Measurements from ENCODE around the gene DOK5. TPM values are rescaled to one million over a fixed set of nuclear protein-coding genes. Genes with fewer than 3 reads are reported as not detected.

DOK5 gene
- total RNA-seq, 3 donors from 2014 or later (not counting 1 experiment from before 2014, with no cell fraction given), result not detected

DNA sequence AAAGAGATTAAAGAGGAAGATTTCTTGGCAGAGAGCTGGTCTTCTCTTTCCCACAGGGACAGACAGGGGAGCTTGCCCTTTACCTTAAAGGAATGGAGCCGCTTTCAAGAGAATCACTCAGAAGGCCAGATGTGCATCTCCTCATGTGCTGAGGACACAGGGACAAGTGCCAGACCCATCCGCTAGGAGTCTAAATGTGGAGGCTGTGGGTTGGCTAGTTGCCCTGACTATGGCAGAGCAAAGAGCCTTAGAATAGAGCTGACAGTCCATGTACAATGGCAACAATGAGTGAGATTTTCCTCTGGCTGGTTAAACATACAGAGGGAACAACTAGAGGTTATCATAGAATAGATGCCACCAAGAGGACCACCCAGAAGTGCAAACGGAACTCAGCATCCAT lies 7.3 kb upstream of the DOK5 start:
- no peaks in the 10 kb centered on the region for H3K4me1 ChIP-seq (ENCODE audit: control insufficient read depth, insufficient read depth, low read length)
- Mint-ChIP-seq H3K27me3 (ENCODE audit: low read depth in 2 of 2) (peaks cover 4 to 8% of the 10 kb centered on the region in 2 donors), H3K4me1 (no peaks in the 10 kb centered on the region), H3K9me3 (no peaks in the 10 kb centered on the region), H3K36me3 (no peaks in the 10 kb centered on the region), H3K27ac (no peak overlapping the region), H3K4me3 (no peak overlapping the region)
- 89% methylated on average over 3 of the region's 3 CpGs for WGBS (ENCODE audit: insufficient coverage)
- intact Hi-C loops (cut with micrococcal nuclease), result no loop called here
- ATAC-seq, result no peak
- no peak overlapping the region for H3K4me3 ChIP-seq (ENCODE audit: low read length)
- no peaks in the 10 kb centered on the region for H3K9me3 ChIP-seq (ENCODE audit: control insufficient read depth, insufficient read depth, low read length)
- DNase-seq, result no peak
- no peaks in the 10 kb centered on the region for H3K27me3 ChIP-seq (ENCODE audit: control insufficient read depth, insufficient read depth, low read length)
- no peaks in the 10 kb centered on the region for H3K36me3 ChIP-seq (ENCODE audit: control insufficient read depth, insufficient read depth, low read length)
- TF ChIP-seq, protein P1, sequence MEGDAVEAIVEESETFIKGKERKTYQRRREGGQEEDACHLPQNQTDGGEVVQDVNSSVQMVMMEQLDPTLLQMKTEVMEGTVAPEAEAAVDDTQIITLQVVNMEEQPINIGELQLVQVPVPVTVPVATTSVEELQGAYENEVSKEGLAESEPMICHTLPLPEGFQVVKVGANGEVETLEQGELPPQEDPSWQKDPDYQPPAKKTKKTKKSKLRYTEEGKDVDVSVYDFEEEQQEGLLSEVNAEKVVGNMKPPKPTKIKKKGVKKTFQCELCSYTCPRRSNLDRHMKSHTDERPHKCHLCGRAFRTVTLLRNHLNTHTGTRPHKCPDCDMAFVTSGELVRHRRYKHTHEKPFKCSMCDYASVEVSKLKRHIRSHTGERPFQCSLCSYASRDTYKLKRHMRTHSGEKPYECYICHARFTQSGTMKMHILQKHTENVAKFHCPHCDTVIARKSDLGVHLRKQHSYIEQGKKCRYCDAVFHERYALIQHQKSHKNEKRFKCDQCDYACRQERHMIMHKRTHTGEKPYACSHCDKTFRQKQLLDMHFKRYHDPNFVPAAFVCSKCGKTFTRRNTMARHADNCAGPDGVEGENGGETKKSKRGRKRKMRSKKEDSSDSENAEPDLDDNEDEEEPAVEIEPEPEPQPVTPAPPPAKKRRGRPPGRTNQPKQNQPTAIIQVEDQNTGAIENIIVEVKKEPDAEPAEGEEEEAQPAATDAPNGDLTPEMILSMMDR (IDR thresholded peaks at IDR 0.05), result no peak
- H3K27ac ChIP-seq (ENCODE audit: low read length), result no peak overlapping the region

DNA sequence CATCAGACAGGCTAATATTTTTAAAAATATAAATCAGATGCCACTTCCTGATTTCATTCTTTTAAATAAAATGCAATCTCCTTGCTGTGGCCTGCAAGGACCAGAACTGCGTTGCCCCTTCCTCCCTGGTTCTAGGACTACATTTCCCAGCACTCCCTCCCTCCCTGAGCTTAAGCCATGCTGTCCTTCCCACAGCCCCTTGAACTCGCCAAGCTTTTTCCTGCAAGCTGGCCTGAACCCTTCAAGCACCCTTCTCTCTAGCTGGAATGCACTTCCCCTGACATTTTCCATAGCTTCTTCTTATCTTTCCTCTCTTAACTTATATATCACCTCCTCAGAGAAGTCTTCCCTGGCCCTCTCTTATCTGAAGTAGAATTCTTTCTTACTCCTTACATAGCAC lies 6.1 kb upstream of the DOK5 start:
- Histone ChIP-seq H3K4me1 (ENCODE audit: control insufficient read depth, insufficient read depth, low read length) (no peaks in the 10 kb centered on the region), H3K36me3 (ENCODE audit: control insufficient read depth, insufficient read depth, low read length) (no peaks in the 10 kb centered on the region), H3K27me3 (ENCODE audit: control insufficient read depth, insufficient read depth, low read length) (no peaks in the 10 kb centered on the region), H3K27ac (ENCODE audit: low read length) (no peak overlapping the region), H3K9me3 (ENCODE audit: control insufficient read depth, insufficient read depth, low read length) (no peaks in the 10 kb centered on the region), H3K4me3 (ENCODE audit: low read length) (no peak overlapping the region)
- Mint-ChIP-seq H3K4me1 (no peaks in the 10 kb centered on the region), H3K27me3 (ENCODE audit: low read depth in 2 of 2) (peaks cover 14 to 18% of the 10 kb centered on the region in 2 donors), H3K27ac (no peak overlapping the region), H3K4me3 (no peak overlapping the region), H3K9me3 (no peaks in the 10 kb centered on the region), H3K36me3 (no peaks in the 10 kb centered on the region)
- DNase-seq, result no peak
- no peak for ATAC-seq
- 64% methylated on average over 2 of the region's 2 CpGs for WGBS (ENCODE audit: insufficient coverage)
- intact Hi-C loops (cut with micrococcal nuclease), result no loop called here
- TF ChIP-seq, protein P1 (IDR thresholded peaks at IDR 0.05), result no peak

GRCh38 chr20:54469952-54470351 lies 5.4 kb upstream of the DOK5 start:
- Histone ChIP-seq H3K4me1 (ENCODE audit: control insufficient read depth, insufficient read depth, low read length) (no peaks in the 10 kb centered on the region), H3K9me3 (ENCODE audit: control insufficient read depth, insufficient read depth, low read length) (no peaks in the 10 kb centered on the region), H3K4me3 (ENCODE audit: low read length) (no peak overlapping the region), H3K36me3 (ENCODE audit: control insufficient read depth, insufficient read depth, low read length) (no peaks in the 10 kb centered on the region), H3K27me3 (ENCODE audit: control insufficient read depth, insufficient read depth, low read length) (peaks cover 2% of the 10 kb centered on the region), H3K27ac (ENCODE audit: low read length) (no peak overlapping the region)
- no peaks in the 10 kb centered on the region for H3K4me1 Mint-ChIP-seq
- TF ChIP-seq, protein P1 (IDR thresholded peaks at IDR 0.05), result no peak
- DNase-seq (no peak), ATAC-seq (no peak)
- intact Hi-C loops (cut with micrococcal nuclease), result no loop called here
- no peak overlapping the region for H3K27ac Mint-ChIP-seq
- 89% methylated on average over 1 of the region's 1 CpG for WGBS (ENCODE audit: insufficient coverage)
- H3K36me3 Mint-ChIP-seq, result no peaks in the 10 kb centered on the region
- H3K9me3 Mint-ChIP-seq, result no peaks in the 10 kb centered on the region
- peaks cover 21 to 25% of the 10 kb centered on the region in 2 donors for H3K27me3 Mint-ChIP-seq (ENCODE audit: low read depth in 2 of 2)
- H3K4me3 Mint-ChIP-seq, result no peak overlapping the region

DNA sequence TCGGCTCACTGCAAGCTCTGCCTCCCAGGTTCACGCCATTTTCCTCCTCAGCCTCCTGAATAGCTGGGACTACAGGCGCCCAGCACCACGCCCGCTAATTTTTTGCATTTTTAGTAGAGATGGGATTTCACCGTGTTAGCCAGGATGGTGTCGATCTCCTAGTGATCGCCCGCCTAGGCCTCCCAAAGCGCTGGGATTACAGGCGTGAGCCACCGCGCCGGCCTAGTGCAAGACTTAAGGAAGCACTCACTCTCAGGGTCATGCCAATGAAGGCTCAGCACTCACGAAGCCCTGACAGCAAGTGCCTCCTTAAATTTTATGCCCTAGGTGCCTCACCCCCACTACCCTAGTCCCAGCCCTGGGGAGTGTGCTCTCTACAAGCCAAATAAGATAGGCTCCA lies 4.7 kb upstream of the DOK5 start:
- ATAC-seq (no peak), DNase-seq (no peak)
- no peaks in the 10 kb centered on the region for H3K36me3 ChIP-seq (ENCODE audit: control insufficient read depth, insufficient read depth, low read length)
- H3K9me3 Mint-ChIP-seq, result no peaks in the 10 kb centered on the region
- H3K27ac Mint-ChIP-seq, result no peak overlapping the region
- H3K4me3 ChIP-seq (ENCODE audit: low read length), result no peak overlapping the region
- H3K4me1 Mint-ChIP-seq, result no peaks in the 10 kb centered on the region
- peaks cover 2% of the 10 kb centered on the region for H3K27me3 ChIP-seq (ENCODE audit: control insufficient read depth, insufficient read depth, low read length)
- no peak overlapping the region for H3K27ac ChIP-seq (ENCODE audit: low read length)
- no peaks in the 10 kb centered on the region for H3K4me1 ChIP-seq (ENCODE audit: control insufficient read depth, insufficient read depth, low read length)
- no peaks in the 10 kb centered on the region for H3K9me3 ChIP-seq (ENCODE audit: control insufficient read depth, insufficient read depth, low read length)
- intact Hi-C loops (cut with micrococcal nuclease), result no loop called here
- WGBS (ENCODE audit: insufficient coverage), result 94% methylated on average over 15 of the region's 15 CpGs
- peaks cover 24 to 25% of the 10 kb centered on the region in 2 donors for H3K27me3 Mint-ChIP-seq (ENCODE audit: low read depth in 2 of 2)
- H3K4me3 Mint-ChIP-seq, result no peak overlapping the region
- H3K36me3 Mint-ChIP-seq, result no peaks in the 10 kb centered on the region
- TF ChIP-seq, protein P1 (IDR thresholded peaks at IDR 0.05), result no peak
